HG02610 (cell line): Measurements from ENCODE around the gene KDM4C.

Experiments used
- ATAC-seq: cut with Tn5 transposase; IDR thresholded peaks from one replicate; pipeline ENCODE4 v1.9.1; 2021; ENCODE audit warnings: mild to moderate bottlenecking, moderate library complexity; ENCODE audit not compliant: unreplicated experiment

The KDM4C gene

GRCh38 chr9:6852243-6852963, 94.6 kb downstream of the KDM4C start:
- ATAC-seq, result no peak

GRCh38 chr9:6855860-6856259, 98.1 kb downstream of the KDM4C start:
- no peak for ATAC-seq

DNA sequence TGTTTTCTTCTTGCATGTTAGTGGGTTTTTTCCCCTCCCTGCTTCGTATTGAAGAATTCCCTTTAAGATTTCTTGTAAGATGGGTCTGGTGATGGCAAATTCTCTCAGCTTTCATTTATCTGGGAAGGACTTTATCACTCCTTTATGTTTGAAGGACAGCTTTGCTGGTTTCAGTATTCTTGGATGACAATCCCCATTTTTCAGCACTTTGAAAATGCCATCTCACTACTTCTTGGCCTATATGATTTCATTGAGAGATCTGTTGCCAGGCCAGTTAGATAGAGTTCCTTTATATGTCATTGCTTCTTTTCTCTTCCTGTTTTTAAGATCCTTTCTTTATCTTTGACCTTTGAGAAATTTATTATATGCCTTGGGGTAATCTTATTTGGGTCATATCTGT, 106.3 kb downstream of the KDM4C start:
- no peak for ATAC-seq

DNA sequence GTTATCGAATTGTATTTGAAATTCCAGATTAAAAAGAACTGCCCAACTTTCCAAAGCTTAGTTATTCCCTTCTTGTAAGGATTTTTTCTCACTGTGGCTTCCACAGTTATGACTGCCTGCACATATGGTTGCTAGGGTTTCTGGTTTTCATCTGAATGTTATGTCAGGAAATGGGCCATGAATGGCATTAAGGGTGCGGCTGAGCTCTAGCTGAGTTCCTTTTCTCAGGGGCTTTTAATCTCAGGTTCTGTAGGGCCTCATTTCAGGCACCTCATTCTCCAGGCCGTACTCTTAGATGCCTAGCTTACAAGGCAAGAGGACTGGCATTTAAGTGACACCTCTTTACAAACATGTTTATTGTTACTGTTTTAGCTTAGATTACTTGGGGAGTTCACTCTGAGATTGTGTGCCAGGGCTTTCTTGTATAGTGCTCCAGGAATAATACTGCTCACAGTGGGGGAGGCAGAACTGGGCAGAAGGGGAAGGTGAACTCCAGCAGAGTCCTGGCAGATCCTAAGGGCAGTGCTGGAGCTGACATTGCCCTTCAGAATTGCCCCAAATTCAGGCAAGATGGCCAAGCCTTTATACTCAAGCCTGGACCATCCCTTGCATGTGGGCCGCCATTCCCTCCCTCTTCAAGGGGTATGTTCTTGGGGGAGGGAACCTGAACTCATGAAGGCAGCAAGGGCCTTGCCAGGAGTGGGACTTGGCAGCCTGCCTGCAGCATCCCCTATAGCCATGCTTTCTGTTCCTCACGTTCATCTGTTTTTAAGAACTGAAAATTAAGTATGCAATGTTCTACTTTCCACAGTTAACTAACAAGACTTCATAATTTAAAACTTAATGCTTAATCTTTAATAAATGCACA, 111.5 kb downstream of the KDM4C start:
- ATAC-seq, result peak; percentile 43

- no peak for ATAC-seq
These were observed 112.4 kb downstream of the KDM4C start for GRCh38 chr9:6870149-6870548.

GRCh38 chr9:6870650-6871477, 113.1 kb downstream of the KDM4C start:
- ATAC-seq, result no peak

GRCh38 chr9:6873857-6874256, 116.1 kb downstream of the KDM4C start:
- ATAC-seq, result no peak

DNA sequence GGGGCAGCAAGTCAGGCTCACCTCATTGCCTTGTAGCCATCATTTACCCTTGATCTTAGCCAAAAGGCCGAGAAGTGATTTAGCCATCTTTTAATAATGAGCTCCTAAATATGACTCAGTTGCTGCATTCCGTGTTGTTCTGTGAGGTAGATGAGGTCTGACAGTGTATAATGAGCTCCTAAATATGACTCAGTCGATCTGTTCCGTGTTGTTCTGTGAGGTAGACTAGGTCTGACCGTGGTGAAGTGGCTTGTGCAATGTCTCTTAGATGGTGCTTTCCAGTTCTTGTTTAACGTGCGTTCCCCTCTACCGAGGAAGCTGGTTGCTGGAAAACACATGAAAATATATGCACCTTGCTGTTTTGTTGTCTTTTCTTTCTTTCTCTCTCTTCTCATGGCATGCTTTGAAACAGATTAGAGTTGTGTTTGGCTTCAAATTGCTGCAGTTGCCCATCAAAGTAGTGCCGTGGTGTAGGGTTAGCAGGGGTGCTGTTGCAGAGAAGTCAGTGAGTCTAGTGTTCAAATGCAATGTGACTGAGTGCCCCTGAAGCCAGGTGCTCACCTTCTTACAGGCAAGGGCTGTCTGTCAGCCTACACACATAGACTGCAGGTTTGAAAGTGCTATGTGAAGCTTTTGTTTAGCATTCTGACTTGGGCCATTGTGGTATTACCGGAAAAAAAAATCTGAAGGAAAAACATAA, 118.6 kb downstream of the KDM4C start:
- no peak for ATAC-seq

DNA sequence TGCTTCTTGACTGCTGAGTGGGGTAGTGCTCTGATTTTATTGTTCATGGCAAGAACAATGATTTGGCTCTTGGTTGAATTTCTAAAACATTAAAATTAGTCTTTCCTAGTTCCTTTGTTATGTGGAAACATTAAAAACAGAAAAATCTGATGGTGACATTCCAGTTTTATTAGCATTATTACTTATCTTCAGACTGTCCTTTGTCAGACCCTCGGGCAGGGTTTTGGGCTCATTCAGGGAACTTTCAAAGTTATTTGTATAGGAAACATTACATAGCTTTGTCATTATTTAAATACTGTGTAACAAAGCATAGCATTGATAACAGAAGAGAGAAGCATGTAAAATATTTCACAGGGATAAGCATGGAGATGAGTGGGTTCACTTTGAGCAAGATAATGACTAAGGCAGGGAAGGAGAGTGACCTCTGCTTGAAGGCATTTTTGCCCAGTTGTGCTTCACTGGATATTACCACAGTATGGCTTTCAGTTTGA, 119.9 kb downstream of the KDM4C start:
- ATAC-seq, result no peak

GRCh38 chr9:6880626-6881025, 122.9 kb downstream of the KDM4C start:
- no peak for ATAC-seq

DNA sequence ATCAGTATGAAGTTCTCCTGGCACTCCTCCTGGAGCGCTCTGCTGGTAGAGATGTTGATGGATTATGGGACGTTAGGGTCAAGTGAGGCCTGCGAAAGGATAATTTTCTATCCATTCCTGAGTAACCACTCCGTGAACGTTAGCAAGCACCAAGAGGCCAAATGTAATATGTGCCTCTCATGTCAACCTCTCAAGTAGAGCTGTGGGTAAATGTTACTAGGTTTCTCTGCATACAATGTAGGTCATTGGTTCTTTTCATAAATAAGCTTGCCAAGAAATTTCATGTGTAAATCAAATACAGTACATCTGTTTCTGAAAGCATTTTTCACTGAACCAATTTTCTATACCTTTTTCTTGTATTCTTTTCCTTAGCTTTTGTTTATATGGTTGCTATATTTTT, 126.3 kb downstream of the KDM4C start:
- no peak for ATAC-seq

- ATAC-seq, result no peak
These were observed 127.2 kb downstream of the KDM4C start for GRCh38 chr9:6884990-6885389.

DNA sequence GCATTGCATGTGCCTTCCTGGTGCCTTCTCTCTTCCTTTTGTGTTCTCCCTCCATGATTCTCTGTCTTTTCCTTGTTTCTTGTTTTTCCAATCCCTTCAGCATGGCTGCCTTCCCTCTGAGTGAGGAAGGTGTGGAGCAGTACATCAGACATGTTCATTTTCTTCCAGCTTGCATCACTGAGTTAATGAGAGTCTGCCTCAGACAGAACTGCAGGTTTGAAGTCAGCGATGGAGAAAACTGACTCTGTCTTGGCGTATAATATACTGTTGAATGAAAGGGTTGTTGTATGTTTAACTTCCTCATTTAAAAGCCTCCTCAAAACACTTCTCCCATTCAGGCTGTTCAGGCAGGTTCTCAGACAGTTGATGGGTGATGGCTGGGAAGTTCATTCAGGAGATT, 129.3 kb downstream of the KDM4C start:
- ATAC-seq, result no peak

GRCh38 chr9:6889868-6890267, 132.1 kb downstream of the KDM4C start:
- ATAC-seq, result peak; percentile 30

DNA sequence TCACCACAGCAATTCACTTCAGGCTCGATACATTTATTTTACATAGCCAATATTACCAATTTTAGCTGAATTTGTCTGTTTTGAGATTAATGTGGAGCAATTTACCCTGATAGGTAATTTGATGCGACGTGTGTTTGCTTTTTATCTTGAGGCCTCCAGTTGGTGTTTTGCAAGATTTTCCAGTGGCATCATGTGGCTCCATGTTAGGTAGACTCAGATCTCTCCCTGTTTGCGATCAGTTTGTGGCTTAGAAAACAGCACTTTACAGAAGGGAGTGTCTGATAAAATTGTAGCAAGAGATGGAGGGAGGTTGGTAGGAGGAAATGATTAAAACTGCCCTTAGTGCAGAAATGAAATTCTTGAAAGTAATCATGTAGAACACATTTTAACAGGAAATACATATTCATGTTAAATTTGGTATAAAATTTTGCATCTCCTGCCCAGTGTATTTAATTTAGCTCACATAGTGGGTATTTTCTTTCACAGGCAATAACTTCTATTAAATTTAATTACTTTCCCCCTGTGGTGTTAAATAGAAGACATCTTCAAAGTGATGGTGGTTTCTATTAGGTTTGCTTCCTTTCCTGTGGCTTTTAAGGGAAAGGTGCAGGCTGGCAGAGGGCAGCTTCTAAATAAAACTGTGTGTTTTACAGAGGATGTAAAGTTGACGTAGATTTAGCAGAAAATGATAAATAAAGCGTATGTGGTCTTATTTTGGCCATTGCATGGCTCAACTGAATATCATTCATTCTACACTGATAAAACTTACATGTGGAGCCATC, 135.8 kb downstream of the KDM4C start:
- peak; percentile 21 for ATAC-seq

DNA sequence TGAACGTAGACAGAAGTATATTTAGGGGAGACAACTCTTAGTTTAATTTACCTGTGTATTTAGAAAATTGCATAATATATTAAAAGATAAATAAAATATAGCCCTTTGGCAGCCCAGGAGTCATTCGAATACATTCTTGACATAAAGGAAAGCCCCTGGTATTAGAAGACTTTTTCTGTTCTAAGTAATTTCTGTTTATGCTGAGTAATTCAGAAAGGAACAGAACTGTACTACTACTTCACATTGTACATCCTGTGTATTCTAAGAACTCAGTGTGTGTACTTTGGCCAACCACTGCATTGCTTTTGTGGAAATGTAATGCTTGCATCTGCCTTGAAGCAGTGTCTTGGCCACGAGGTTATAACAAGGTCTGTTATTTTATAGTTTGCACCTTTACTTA, 136.4 kb downstream of the KDM4C start:
- peak; percentile 94 for ATAC-seq

DNA sequence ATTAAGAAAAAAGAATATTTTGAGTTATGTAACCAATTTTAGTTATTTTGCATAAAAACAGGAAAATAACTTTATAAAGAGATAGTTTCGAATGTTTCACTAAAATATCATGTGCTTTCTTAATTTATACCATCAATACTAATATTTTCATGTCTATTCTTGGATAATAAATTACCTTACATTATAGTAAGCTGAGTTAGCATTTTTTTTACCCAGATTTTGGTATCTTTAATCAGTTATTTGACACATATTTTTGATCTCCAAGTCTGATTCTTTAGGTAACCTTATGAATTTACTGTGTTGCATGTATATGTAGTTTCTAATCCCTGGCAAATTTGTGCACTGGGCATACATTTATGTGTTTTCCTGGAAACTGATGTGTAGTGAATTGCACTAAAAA, 138.0 kb downstream of the KDM4C start:
- no peak for ATAC-seq

GRCh38 chr9:6896562-6896961, 138.8 kb downstream of the KDM4C start:
- no peak for ATAC-seq

- no peak for ATAC-seq
These were observed 139.5 kb downstream of the KDM4C start for GRCh38 chr9:6897207-6897822.
